GM12878 (cell line): ENCODE measurements around the gene TCF23. TPM values are rescaled to one million over a fixed set of nuclear protein-coding genes. Genes with fewer than 3 reads are reported as not detected.

Experiments used
- ATAC-seq: fragments of 200-7000 bp; cut with Tn5 transposase; 3 replicates; pipeline ENCODE4 v1.9.1; 2020; ENCODE audit warnings: mild to moderate bottlenecking, moderate library complexity
- BruUV-seq: library from RNA; stranded (reverse); fragments of 400-500 nt; replicated peaks from 2 replicates; lab custom pipeline; 2021; lab: Mats Ljungman, UMichigan
- CTCF ChIA-PET: fragments of 300-600 bp; sonication (Branson Sonifier 250); formaldehyde crosslinking; extraction: SDS; loops from one replicate; lab custom pipeline; 2021; ENCODE audit warnings: inconsistent platforms; lab: Yijun Ruan, JAX
- POLR2A ChIA-PET: fragments of 350-600 bp; formaldehyde crosslinking; extraction: SDS; loops from one replicate; lab custom pipeline; 2021; ENCODE audit warnings: inconsistent platforms; lab: Charles Lee
- RAD21 ChIA-PET: fragments of 300-600 bp; sonication (Branson Sonifier 250); formaldehyde crosslinking; loops from one replicate; lab custom pipeline; 2023; ENCODE audit warnings: antibody characterized with exemption; ENCODE audit not compliant: unreplicated experiment; lab: Charles Lee
- SMC1A ChIA-PET: fragments of 300-600 bp; sonication (Branson Sonifier 250); formaldehyde crosslinking; loops from one replicate; lab custom pipeline; 2023; ENCODE audit not compliant: unreplicated experiment, uncharacterized antibody; lab: Charles Lee
- DNase-seq: peaks from one replicate; pipeline ENCODE4 v3.0.0-alpha.2; 2011; ENCODE audit warnings: low read depth, low spot score
- FAIRE-seq: peaks from 3 replicates; lab custom pipeline; 2011; peaks lifted over from hg19 to GRCh38; lab: Jason Lieb, UNC
- H2AFZ ChIP-seq: 2 replicates; pipeline ENCODE4 v1.6.0; 2011; ENCODE audit warnings: low read depth, low read length, control low read depth; ENCODE audit not compliant: control insufficient read depth
- H3K27ac ChIP-seq: 2 replicates; pipeline ENCODE4 v1.5.1; 2011; ENCODE audit warnings: control low read depth; ENCODE audit not compliant: control insufficient read depth, insufficient read depth
- H3K27me3 ChIP-seq, 2 experiments: replicated peaks in 1 of 2; 2 replicates each; pipeline versions ENCODE4 v1.6.0 to v1.6.1; 2011; ENCODE audit warnings: low read length in 1 of 2; ENCODE audit not compliant: control insufficient read depth in 2 of 2, insufficient read depth in 2 of 2
- H3K36me3 ChIP-seq, 2 experiments: 2 replicates each; pipeline ENCODE4 v1.5.1; 2011; ENCODE audit warnings: low read length in 1 of 2; ENCODE audit not compliant: control insufficient read depth in 2 of 2, insufficient read depth in 2 of 2
- H3K4me1 ChIP-seq: 2 replicates; pipeline ENCODE4 v1.6.1; 2011; ENCODE audit warnings: mild to moderate bottlenecking, low read length, moderate library complexity, mixed read lengths; ENCODE audit not compliant: control insufficient read depth, insufficient read depth
- H3K4me2 ChIP-seq: 2 replicates; pipeline ENCODE4 v1.6.0; 2011; ENCODE audit warnings: control low read depth; ENCODE audit not compliant: control insufficient read depth, insufficient read depth
- H3K4me3 ChIP-seq: fragments of 200-600 bp; sonication (generic); 2 replicates; pipeline ENCODE4 v1.5.1; 2016
- H3K79me2 ChIP-seq: 2 replicates; pipeline ENCODE4 v1.6.0; 2011; ENCODE audit warnings: low read length; ENCODE audit not compliant: control insufficient read depth, insufficient read depth
- H3K9ac ChIP-seq: 2 replicates; pipeline ENCODE4 v1.8.0; 2011; ENCODE audit warnings: low read length, control low read depth, mixed read lengths; ENCODE audit not compliant: control insufficient read depth, insufficient read depth
- H3K9me3 ChIP-seq: replicated peaks from 3 replicates; pipeline ENCODE4 v1.5.1; 2011; ENCODE audit warnings: mild to moderate bottlenecking, low read length; ENCODE audit not compliant: control insufficient read depth, insufficient read depth
- H4K20me1 ChIP-seq: 2 replicates; pipeline ENCODE4 v1.6.0; 2011; ENCODE audit not compliant: control insufficient read depth, insufficient read depth
- ATF3 ChIP-seq: IDR thresholded peaks from 2 replicates; pipeline ENCODE4 v1.6.1; 2011; ENCODE audit warnings: low read depth, mild to moderate bottlenecking, low read length, moderate library complexity, borderline replicate concordance; ENCODE audit errors: extremely low read depth
- ATF7 ChIP-seq: fragments of 450-650 bp; IDR thresholded peaks from 2 replicates; pipeline ENCODE4 v1.6.1; 2016; ENCODE audit warnings: low read depth, mild to moderate bottlenecking
- CREB1 ChIP-seq: IDR thresholded peaks from 2 replicates; pipeline ENCODE4 v1.6.1; 2012; ENCODE audit warnings: low read depth, mild to moderate bottlenecking, inconsistent platforms
- MAX ChIP-seq: IDR thresholded peaks from 2 replicates; pipeline ENCODE4 v1.6.1; 2012; ENCODE audit warnings: low read depth, low read length, improper control_type of control experiment
- MXI1 ChIP-seq: fragments of 150-350 bp; IDR thresholded peaks from 2 replicates; pipeline ENCODE4 v1.6.1; 2011; ENCODE audit warnings: low read depth, mild to moderate bottlenecking, inconsistent platforms, low read length, improper control_type of control experiment
- NR2F1 ChIP-seq: fragments of 450-650 bp; conservative IDR thresholded peaks from 2 replicates; pipeline ENCODE4 v1.6.1; 2017; ENCODE audit warnings: mild to moderate bottlenecking
- PBX3 ChIP-seq: IDR thresholded peaks from 2 replicates; pipeline ENCODE4 v1.6.1; 2011; ENCODE audit warnings: mild to moderate bottlenecking, low read depth, low read length, moderate library complexity; ENCODE audit not compliant: insufficient replicate concordance
- REST ChIP-seq: IDR thresholded peaks from 2 replicates; pipeline ENCODE4 v1.6.1; 2012; ENCODE audit warnings: mild to moderate bottlenecking, low read depth, low read length
- STAT3 ChIP-seq: IDR thresholded peaks from 2 replicates; pipeline ENCODE4 v1.6.1; 2011; ENCODE audit warnings: low read depth, low read length, improper control_type of control experiment
- SUPT20H ChIP-seq: IDR thresholded peaks from 2 replicates; pipeline ENCODE4 v1.6.1; 2011; ENCODE audit warnings: low read depth, mild to moderate bottlenecking, low read length, moderate library complexity, borderline replicate concordance; ENCODE audit not compliant: control insufficient read depth
- TAF1 ChIP-seq: IDR thresholded peaks from 2 replicates; pipeline ENCODE4 v1.6.1; 2011; ENCODE audit warnings: mild to moderate bottlenecking, low read depth, low read length, borderline replicate concordance
- WGBS: methylation state at CpG from one replicate; pipeline ENCODE4 v1.1.6; 2016; ENCODE audit warnings: low lambda C conversion rate; ENCODE audit not compliant: insufficient replicate concordance, insufficient coverage; ENCODE audit errors: missing lambda C conversion rate; 5-methylcytosine and 5-hydroxymethylcytosine counted together
- in situ Hi-C: fragments of 300-500 bp; cut with MboI; formaldehyde crosslinking; loops from 9 replicates; pipeline ENCODE4 v1.14.3; 2018; ENCODE audit warnings: mixed read lengths
- intact Hi-C: fragments of 100-400 bp; cut with micrococcal nuclease; formaldehyde crosslinking; loops from one replicate; pipeline ENCODE4 v1.14.2; 2022; ENCODE audit not compliant: unreplicated experiment
- polyA plus RNA-seq, 11 experiments: library from polyadenylated mRNA; depleted of rRNA in 4 of 11; unstranded in 6 of 11; stranded (reverse) in 5 of 11; fragments of >200 nt; fragmentation: Nextera tagmentation in 4 of 11; fragmentation: Illumina TruSeq in 1 of 11; extraction: Ambion mirVana in 4 of 11; extraction: Trizol in 1 of 11; gene quantifications; 1 replicate in 1 of 11; 2 replicates in 10 of 11; pipeline versions ENCODE4 v1.2.1 to v1.2.3, GENCODE V29; 2011 to 2016; ENCODE audit warnings: inconsistent platforms in 2 of 11, missing spikeins in 2 of 11, low read depth in 1 of 11
- total RNA-seq, 4 experiments: library from RNA; depleted of rRNA in 3 of 4; stranded (reverse); fragments of >200 nt in 3 of 4; fragmentation: Illumina TruSeq in 1 of 4; extraction: Trizol in 1 of 4; gene quantifications; 2 replicates each; pipeline versions ENCODE4 v1.2.1 to v1.2.3, GENCODE V29; 2013 to 2021

The TCF23 gene
- total and polyA plus RNA-seq, 10 of the 15 experiments (the other 5 are each of a cell fraction or from before 2014, with no cell fraction given), result not detected

GRCh38 chr2:27202854-27203253 lies 54.0 kb downstream of the TCF23 start:
- Histone ChIP-seq H3K36me3 (peaks cover 26 to 31% of the 10 kb centered on the region in 2 experiments), H3K4me1 (no peaks in the 10 kb centered on the region; the same call in 1 of the 2 replicates), H3K9me3 (no peaks in the 10 kb centered on the region), H3K9ac (no peak overlapping the region), H3K79me2 (peaks cover 10% of the 10 kb centered on the region), H4K20me1 (no peaks in the 10 kb centered on the region), H2AFZ (no peak overlapping the region), H3K4me3 (no peak overlapping the region), H3K4me2 (no peak overlapping the region), H3K27ac (no peak overlapping the region), H3K27me3 (no peaks in the 10 kb centered on the region)
- POLR2A ChIA-PET, result interaction anchor here (0.6 kb wide), 1 partner anchor 471 kb away, joined by 3 read pairs; no protein-coding TSS in a partner anchor
- SMC1A ChIA-PET, result no interaction called here
- ATAC-seq (no peak), FAIRE-seq (no peak), DNase-seq (no peak)
- CTCF ChIA-PET, result interaction anchor here (1.1 to 1.3 kb wide), 2 partner anchors 11 to 76 kb away, joined by 3 read pairs; no protein-coding TSS in a partner anchor
- in situ Hi-C loops (no loop called here), intact Hi-C loops (no loop called here)
- BruUV-seq, result no TSS peak
- TF ChIP-seq STAT3, result no peak
- 100% methylated on average over 2 of the region's 2 CpGs for WGBS
- RAD21 ChIA-PET, result no interaction called here

GRCh38 chr2:27203741-27204140 lies 54.9 kb downstream of the TCF23 start:
- Histone ChIP-seq H2AFZ (no peak overlapping the region), H3K9ac (no peak overlapping the region), H3K4me2 (no peak overlapping the region), H3K27me3 (no peaks in the 10 kb centered on the region), H3K4me1 (no peaks in the 10 kb centered on the region; the same call in 1 of the 2 replicates), H3K36me3 (peaks cover 26 to 31% of the 10 kb centered on the region in 2 experiments), H4K20me1 (no peaks in the 10 kb centered on the region), H3K9me3 (no peaks in the 10 kb centered on the region), H3K27ac (no peak overlapping the region), H3K4me3 (no peak overlapping the region), H3K79me2 (peaks cover 18% of the 10 kb centered on the region)
- ATAC-seq, result no peak
- intact Hi-C loops (no loop called here), in situ Hi-C loops (no loop called here)
- no TSS peak for BruUV-seq
- ChIA-PET SMC1A (no interaction called here), CTCF (interaction anchor here (1.1 to 1.3 kb wide), 2 partner anchors 12 to 76 kb away, joined by 3 read pairs; no protein-coding TSS in a partner anchor), RAD21 (no interaction called here), POLR2A (no interaction called here)
- no peak for DNase-seq
- 93% methylated on average over 9 of the region's 9 CpGs for WGBS
- no peak for FAIRE-seq
- TF ChIP-seq MAX, result no peak
- TF ChIP-seq NR2F1, result no peak
- TF ChIP-seq CREB1, result no peak
- TF ChIP-seq TAF1, result no peak
- no peak for TF ChIP-seq ATF3
- no peak for TF ChIP-seq PBX3
- no peak for TF ChIP-seq MXI1
- TF ChIP-seq ATF7, result no peak
- TF ChIP-seq SUPT20H, result no peak
- TF ChIP-seq REST, result no peak
